Hematopoietic multipotent progenitor cell treated with erythropoietin and hydrocortisone succinate and interleukin-3 and kit ligand, for 4 days (in vitro differentiated cells): ENCODE results near the gene FGF14.

Experiments used
- DNase-seq: peaks from one replicate; pipeline ENCODE4 v3.0.0-alpha.2; 2015

FGF14 gene

GRCh38 chr13:101967781-101968180 is 434.1 kb downstream of the FGF14 start:
- no peak for DNase-seq

DNA sequence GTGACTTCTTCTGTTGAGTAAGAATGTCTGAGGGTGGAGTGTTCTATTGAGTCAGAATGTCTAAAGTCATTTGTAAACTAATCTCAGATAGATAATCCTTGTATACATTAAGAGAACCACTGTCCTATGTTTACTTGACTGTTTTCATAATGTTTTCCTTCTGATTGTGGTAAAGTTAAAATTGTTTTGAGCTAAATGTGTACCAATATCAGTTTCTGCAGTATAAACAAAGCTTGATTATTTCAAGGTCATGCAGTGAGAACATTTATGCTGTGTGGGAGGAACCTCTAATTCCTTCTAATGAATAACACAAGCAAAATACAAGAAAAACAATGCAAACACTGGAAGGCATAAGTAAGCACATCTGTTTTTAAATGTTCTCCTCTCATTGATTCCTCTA is 434.6 kb downstream of the FGF14 start:
- no peak for DNase-seq

DNA sequence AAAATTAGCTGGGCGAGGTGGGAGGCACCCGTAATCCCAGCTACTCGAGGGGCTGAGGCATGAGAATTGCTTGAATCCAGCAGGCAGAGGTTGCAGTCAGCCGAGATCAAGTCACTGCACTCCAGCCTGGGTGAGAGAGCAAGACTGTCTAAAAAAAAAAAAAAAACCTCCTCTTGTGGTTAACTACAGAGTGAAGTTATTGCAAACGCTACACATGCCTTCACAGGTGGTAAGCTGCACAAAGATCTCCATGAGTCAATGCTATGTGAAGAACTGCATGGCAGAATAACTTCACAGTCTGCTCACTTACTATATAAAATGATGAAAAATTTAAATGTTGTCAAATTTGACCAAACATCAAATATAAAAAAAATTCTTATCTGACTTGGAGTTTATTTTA is 436.8 kb downstream of the FGF14 start:
- DNase-seq: no peak

DNA sequence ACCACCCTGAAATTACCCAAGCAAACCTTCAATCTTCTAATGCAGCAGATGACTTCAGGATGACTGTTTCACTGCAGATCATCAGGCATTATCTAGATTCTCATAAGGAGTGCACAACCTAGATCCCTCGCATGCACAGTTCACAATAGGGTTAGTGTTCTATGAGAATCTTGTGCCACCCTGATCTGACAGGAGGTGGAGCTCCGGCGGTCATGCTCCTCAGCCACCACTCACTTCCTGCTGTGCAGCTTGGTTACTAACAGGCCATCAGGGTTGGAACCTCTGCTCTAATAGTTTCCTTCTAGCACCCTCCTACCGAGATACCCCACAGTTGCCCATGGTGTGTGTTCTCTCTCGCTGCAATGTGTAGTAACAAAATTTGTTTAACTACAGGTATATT is 442.8 kb downstream of the FGF14 start:
- DNase-seq: no peak

DNA sequence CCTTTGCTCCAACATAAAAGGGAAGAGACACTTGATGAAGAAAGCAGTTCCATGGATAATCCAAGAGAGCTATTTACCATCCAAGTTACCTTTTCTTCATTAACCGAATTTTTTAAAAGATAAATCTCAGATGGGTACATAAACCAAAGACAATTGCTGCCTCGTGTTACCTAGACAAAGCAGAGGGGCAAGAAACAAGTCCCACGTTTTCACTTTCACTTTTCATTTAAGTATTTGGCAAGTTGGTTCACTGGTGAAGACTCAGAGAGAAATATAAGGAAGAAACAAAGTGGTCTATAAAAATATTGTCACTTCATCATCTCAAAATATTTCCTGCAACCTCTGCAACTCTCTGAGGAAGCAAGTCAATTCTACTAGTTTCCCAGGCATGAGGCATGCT is 446.1 kb downstream of the FGF14 start:
- DNase-seq: no peak

DNA sequence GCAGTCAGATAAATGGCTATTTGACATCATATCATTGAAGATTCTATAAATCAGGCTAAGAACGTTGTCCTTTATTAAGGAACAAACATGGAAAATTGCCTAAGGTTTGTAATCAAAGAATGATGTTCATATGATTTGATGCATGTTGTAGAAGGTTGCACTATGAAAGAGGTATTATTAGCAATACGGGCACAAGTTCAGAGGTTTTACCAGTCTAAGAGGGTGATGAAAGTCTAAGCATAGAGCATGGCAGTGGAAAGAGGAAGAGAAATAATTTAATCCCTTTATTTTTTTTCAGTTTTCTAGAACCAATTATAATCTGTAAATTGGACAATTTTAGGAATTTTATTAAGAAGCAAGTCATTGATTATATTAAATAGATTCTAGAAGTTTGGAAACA is 450.7 kb downstream of the FGF14 start:
- DNase-seq: no peak

DNA sequence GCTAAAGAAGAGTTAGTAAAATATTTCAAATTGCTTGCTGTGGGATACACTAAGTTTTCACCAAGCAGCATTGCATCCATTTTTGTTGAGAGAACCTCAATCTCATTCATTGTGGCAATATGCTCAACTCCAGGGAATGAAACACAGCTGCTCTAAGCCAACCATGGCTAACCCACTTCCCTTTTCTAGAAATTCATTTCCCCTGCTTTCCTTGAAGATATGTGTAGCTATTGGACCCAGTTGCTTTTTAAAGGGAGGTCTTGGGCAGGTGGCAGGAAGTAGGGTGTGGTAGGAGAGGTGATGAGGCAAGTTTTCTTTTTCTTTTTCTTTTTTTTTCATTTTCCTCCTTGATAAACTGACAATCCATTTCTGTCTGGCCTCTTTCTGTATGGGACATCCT is 452.2 kb downstream of the FGF14 start:
- DNase-seq: no peak

- DNase-seq: no peak
Observed at GRCh38 chr13:101946401-101946800, 455.4 kb downstream of the FGF14 start.

GRCh38 chr13:101945435-101945834 is 456.4 kb downstream of the FGF14 start:
- DNase-seq: peak; percentile 2

- no peak for DNase-seq
Observed at GRCh38 chr13:101944521-101944920, 457.3 kb downstream of the FGF14 start.

- no peak for DNase-seq
Observed at GRCh38 chr13:101942535-101943157, 459.2 kb downstream of the FGF14 start.

DNA sequence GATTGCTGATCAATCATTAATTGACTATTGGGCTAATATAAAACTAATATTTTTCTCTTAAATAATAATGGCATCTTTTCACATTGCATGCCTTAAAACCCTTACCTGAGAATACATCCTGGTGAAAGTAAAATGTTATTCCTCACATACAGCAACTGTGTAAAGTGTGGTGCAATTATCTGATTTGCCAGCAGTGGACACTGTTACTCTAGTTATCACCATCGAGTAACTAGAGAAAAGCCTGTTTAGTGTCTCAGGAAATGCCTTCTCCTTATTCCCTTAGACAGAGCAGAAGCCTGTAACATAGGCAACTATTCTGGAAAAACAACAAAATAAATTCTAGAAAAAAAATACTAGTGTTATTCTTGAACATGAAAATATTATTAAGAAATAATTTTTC is 459.8 kb downstream of the FGF14 start:
- DNase-seq: peak; percentile 44

GRCh38 chr13:101941095-101941783 is 460.6 kb downstream of the FGF14 start:
- DNase-seq: peak; percentile 6

GRCh38 chr13:101939370-101939769 is 462.5 kb downstream of the FGF14 start:
- DNase-seq: no peak

DNA sequence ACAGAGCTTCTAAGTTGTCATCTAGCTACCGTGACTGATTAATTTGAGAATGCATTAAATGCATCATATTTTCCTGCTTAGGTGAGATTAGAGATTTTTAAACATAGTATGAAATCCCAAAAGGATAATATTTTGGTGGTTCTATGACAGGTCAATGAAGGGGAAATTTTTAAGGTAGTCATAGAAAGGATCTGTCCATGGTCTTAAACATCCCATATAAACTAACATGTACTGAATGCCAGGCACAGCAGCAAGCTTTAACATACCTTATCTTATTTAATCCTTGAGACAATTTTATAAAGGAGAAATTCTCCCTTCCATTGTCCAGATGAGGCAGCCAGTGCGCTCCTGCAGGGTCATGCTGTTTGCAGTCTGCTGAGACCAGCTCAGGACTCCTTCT is 466.0 kb downstream of the FGF14 start:
- DNase-seq: no peak

DNA sequence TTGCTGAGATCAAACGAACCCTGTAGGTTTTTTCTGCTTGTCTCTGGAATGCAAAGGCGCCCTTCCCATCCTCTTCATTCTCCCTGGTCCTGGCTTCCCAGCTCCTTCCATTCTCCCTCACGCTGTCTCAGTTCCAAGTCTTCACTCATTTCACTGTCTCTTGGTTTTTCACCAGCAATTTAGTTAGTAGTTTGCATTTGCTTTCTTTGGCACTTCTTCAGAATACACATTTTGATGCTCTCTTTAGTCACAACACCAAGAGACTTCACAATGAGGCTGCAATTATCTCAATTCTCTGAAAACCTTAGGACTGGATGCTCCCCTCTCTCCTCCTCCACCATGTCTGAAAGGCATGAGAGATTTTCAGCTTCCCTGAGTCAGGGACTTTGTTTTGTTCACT is 470.7 kb downstream of the FGF14 start:
- DNase-seq: no peak

DNA sequence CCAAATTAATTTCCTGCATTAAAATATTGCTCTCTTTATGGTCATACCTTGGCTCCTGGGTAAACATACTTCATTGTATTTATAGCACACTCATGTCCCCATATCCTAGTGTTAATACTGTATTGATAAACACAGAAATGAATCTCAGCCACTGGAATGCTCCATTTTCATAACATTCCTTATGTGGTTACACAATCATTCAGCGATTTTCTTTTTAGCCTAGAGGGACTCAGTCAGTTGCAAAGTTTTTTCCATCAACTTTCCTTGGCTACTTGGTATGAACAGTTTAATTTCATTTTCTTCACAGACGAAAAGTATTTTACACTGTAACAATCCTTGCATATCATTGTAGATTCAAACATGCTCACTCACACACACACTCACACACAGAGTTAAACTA is 471.5 kb downstream of the FGF14 start:
- DNase-seq: no peak

DNA sequence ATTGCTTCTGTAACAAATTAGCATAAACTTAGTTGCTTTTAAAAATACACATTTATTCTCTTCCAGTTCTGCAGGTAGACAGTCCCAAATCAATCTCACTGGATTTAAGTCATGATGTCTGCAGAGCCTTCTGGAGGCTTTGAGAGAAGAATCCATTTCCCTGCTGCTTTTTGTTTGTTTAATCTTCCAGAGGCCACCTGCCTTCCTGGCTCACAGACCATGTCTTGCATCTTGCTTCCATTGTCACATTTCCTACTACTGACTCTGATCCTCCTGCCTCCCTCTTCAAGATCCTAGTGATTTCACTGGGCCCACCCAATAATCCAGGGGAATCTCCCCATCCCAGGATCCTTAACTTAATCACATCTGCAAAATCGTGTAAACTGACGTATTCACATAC is 476.1 kb downstream of the FGF14 start:
- DNase-seq: no peak

GRCh38 chr13:101919541-101920181 is 482.2 kb downstream of the FGF14 start:
- DNase-seq: peak; percentile 20

GRCh38 chr13:101917833-101918661 is 483.8 kb downstream of the FGF14 start:
- no peak for DNase-seq

GRCh38 chr13:101917475-101917810 is 484.4 kb downstream of the FGF14 start:
- DNase-seq: no peak

- peak; percentile 4 for DNase-seq
Observed at GRCh38 chr13:101916775-101917474, 484.9 kb downstream of the FGF14 start.
